Measurements from ENCODE around the gene KIF1B. TPM values are rescaled to one million over a fixed set of nuclear protein-coding genes. Genes with fewer than 3 reads are reported as not detected.
"Not testable (repeated sequence)": the region's sequence is repeated elsewhere in the genome, so short reads cannot be mapped to it uniquely, and the experiment has no call there.

KIF1B gene
- total and polyA plus RNA-seq, 2 donors = 5.5 to 6.9 TPM

DNA sequence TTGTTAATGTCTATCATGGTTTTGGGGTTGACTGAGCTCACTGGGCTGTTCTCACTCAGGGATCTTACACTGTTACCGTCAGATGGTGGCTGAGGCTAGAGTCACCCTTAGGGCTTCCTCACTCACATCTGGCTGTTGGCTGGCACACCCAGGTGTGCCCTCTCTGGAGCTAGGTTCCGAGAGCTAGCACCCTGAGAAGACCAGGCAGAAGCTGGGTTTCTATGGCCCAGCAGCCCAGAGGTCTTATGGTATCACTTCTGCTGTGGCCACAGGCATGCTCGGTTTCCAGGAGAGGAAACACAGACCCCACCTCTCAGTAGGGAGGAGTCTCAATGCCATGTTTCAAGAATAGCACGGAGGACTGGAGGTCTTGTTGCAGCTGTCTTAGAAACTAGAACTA is 20.7 kb upstream of the KIF1B start:
- H3K36me3 ChIP-seq (ENCODE audit: control insufficient read depth in 2 of 2, insufficient read depth in 2 of 2, low read length in 1 of 2) = no peaks in the 10 kb centered on the region
- DNase-seq (ENCODE audit: low read depth in 6 of 9, low spot score in 9 of 9) = no peak
- no peaks in the 10 kb centered on the region for H3K9me3 ChIP-seq (ENCODE audit: control insufficient read depth in 2 of 2, insufficient read depth in 1 of 2, low read length in 1 of 2)
- no peak overlapping the region for H3K27ac ChIP-seq (ENCODE audit: low read depth in 1 of 2, low read length in 1 of 2)
- 47% methylated on average over 4 of the region's 4 CpGs for WGBS
- H3K4me1 ChIP-seq (ENCODE audit: control insufficient read depth in 2 of 2, insufficient read depth in 2 of 2, low read length in 2 of 2) = no peaks in the 10 kb centered on the region
- H3K4me3 ChIP-seq (ENCODE audit: low read length in 2 of 2) = no peak overlapping the region
- H3K27me3 ChIP-seq (ENCODE audit: control insufficient read depth in 2 of 2, insufficient read depth in 1 of 2, low read length in 1 of 2) = no peaks in the 10 kb centered on the region

DNA sequence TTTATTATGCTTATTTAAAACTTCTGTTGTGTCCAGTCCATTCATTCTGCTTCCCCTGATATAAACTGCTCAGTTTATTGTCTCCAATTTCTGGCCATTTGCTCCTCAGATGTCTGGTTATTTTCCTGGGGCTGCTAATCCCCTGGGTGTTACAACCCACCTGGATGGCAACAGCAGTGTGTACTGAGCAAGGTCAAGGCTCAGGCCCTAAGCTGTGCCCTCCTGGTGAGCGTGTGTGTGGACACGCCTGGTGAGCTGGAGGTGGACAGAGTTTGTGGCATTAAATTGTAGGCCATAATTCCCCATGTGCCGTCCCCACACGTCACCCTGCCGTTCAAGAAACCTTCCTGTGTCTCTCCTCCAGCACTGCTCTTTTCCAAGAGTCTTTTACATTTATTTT is 18.1 kb upstream of the KIF1B start:
- Histone ChIP-seq H3K27me3 (ENCODE audit: control insufficient read depth in 2 of 2, insufficient read depth in 1 of 2, low read length in 1 of 2) (no peaks in the 10 kb centered on the region), H3K27ac (ENCODE audit: low read depth in 1 of 2, low read length in 1 of 2) (no peak overlapping the region), H3K9me3 (ENCODE audit: control insufficient read depth in 2 of 2, insufficient read depth in 1 of 2, low read length in 1 of 2) (no peaks in the 10 kb centered on the region), H3K4me1 (ENCODE audit: control insufficient read depth in 2 of 2, insufficient read depth in 2 of 2, low read length in 2 of 2) (no peaks in the 10 kb centered on the region), H3K36me3 (ENCODE audit: control insufficient read depth in 2 of 2, insufficient read depth in 2 of 2, low read length in 1 of 2) (no peaks in the 10 kb centered on the region), H3K4me3 (ENCODE audit: low read length in 2 of 2) (no peak overlapping the region)
- no peak for DNase-seq (ENCODE audit: low read depth in 6 of 9, low spot score in 9 of 9)
- 99% methylated on average over 5 of the region's 5 CpGs for WGBS

DNA sequence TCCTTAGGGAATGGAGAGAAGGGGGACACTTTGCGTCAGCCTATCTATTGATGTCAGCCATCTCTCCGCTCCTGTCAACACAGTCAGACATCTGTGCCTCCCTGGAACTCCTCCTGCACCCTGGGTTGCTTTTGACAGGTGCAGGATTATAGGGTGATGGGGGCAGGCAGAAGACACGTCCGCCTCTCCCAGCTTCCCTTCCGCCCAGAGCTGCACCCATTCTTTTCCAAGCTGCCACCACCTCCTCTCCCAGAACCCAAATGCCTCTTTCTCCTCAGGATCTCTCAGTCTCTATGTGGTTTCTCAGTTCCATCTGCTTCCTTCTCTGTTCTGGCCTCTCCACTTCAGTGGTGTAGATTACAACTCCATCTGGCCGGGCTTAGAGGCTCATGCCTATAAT is 17.1 kb upstream of the KIF1B start:
- 86% methylated on average over 6 of the region's 6 CpGs for WGBS
- DNase-seq (ENCODE audit: low read depth in 6 of 9, low spot score in 9 of 9) = no peak
- H3K36me3 ChIP-seq (ENCODE audit: control insufficient read depth in 2 of 2, insufficient read depth in 2 of 2, low read length in 1 of 2) = no peaks in the 10 kb centered on the region
- no peaks in the 10 kb centered on the region for H3K4me1 ChIP-seq (ENCODE audit: control insufficient read depth in 2 of 2, insufficient read depth in 2 of 2, low read length in 2 of 2)
- H3K27me3 ChIP-seq (ENCODE audit: control insufficient read depth in 2 of 2, insufficient read depth in 1 of 2, low read length in 1 of 2) = no peaks in the 10 kb centered on the region
- no peak overlapping the region for H3K27ac ChIP-seq (ENCODE audit: low read depth in 1 of 2, low read length in 1 of 2)
- no peaks in the 10 kb centered on the region for H3K9me3 ChIP-seq (ENCODE audit: control insufficient read depth in 2 of 2, insufficient read depth in 1 of 2, low read length in 1 of 2)
- H3K4me3 ChIP-seq (ENCODE audit: low read length in 2 of 2) = no peak overlapping the region

DNA sequence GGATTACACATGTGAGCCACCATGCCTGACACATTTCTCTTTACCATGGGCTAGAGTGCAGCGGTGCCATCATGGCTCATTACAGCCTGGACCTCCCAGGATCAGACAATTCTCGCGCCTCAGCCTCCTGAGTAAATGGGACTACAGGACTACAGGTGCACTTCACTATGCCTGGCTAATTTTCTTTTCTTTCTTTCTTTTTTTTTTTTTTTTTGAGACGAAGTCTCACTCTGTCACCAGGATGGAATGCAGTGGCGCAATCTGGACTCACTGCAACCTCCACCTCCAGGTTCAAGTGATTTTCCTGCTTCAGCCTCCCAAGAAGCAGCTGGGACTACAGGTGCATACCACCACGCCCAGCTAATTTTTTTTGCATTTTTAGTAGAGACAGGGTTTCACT is 14.8 kb upstream of the KIF1B start:
- Histone ChIP-seq H3K36me3 (ENCODE audit: control insufficient read depth in 2 of 2, insufficient read depth in 2 of 2, low read length in 1 of 2) (no peaks in the 10 kb centered on the region), H3K4me3 (ENCODE audit: low read length in 2 of 2) (no peak overlapping the region), H3K27ac (ENCODE audit: low read depth in 1 of 2, low read length in 1 of 2) (no peak overlapping the region), H3K27me3 (ENCODE audit: control insufficient read depth in 2 of 2, insufficient read depth in 1 of 2, low read length in 1 of 2) (no peaks in the 10 kb centered on the region), H3K9me3 (ENCODE audit: control insufficient read depth in 2 of 2, insufficient read depth in 1 of 2, low read length in 1 of 2) (no peaks in the 10 kb centered on the region), H3K4me1 (ENCODE audit: control insufficient read depth in 2 of 2, insufficient read depth in 2 of 2, low read length in 2 of 2) (no peaks in the 10 kb centered on the region)
- no peak for DNase-seq (ENCODE audit: low read depth in 6 of 9, low spot score in 9 of 9)
- WGBS = 94% methylated on average over 6 of the region's 6 CpGs

DNA sequence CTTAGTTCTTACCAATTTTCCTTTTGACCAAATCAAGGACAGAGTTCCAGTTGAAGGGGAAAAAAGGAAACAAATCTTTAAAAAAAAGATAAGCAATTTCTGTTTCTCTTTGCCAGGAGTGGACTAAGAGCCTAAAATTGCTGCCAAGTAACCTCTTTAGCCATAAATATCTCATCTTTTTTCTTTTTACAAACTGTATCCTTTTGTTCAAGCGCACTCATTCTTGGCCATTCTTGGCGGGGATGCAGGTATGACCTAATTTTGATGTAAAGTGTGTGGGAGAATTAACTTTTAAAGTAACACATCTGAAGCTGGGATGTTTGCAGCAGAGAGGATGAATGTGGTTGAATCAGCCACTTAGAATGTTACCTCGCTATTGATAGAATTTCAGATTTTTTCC is 13.4 kb upstream of the KIF1B start:
- no peaks in the 10 kb centered on the region for H3K9me3 ChIP-seq (ENCODE audit: control insufficient read depth in 2 of 2, insufficient read depth in 1 of 2, low read length in 1 of 2)
- WGBS = 92% methylated on average over 3 of the region's 3 CpGs
- no peaks in the 10 kb centered on the region for H3K4me1 ChIP-seq (ENCODE audit: control insufficient read depth in 2 of 2, insufficient read depth in 2 of 2, low read length in 2 of 2)
- no peak overlapping the region for H3K27ac ChIP-seq (ENCODE audit: low read depth in 1 of 2, low read length in 1 of 2)
- no peak for DNase-seq (ENCODE audit: low read depth in 6 of 9, low spot score in 9 of 9)
- H3K4me3 ChIP-seq (ENCODE audit: low read length in 2 of 2) = no peak overlapping the region
- no peaks in the 10 kb centered on the region for H3K36me3 ChIP-seq (ENCODE audit: control insufficient read depth in 2 of 2, insufficient read depth in 2 of 2, low read length in 1 of 2)
- no peaks in the 10 kb centered on the region for H3K27me3 ChIP-seq (ENCODE audit: control insufficient read depth in 2 of 2, insufficient read depth in 1 of 2, low read length in 1 of 2)

DNA sequence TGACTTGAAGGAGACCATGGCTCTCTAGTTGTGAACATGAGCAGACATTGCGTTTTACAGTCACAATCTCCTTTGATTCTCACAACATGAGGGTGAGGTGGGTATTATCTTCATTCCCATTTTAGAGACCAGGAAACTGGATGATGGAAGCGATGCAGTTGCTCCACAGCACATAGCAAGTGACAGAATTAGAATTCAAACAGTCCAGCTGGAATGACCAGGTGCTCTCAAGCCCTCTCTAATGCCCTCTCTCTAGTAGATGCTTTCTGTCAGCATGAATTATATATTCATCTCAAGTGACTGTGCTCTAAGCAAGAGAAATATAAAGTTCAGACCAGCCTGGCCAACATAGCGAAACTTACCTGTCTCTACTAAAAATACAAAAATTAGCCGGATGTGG is 9.8 kb upstream of the KIF1B start:
- DNase-seq (ENCODE audit: low read depth in 6 of 9, low spot score in 9 of 9) = no peak
- Histone ChIP-seq H3K4me1 (ENCODE audit: control insufficient read depth in 2 of 2, insufficient read depth in 2 of 2, low read length in 2 of 2) (no peaks in the 10 kb centered on the region), H3K27ac (ENCODE audit: low read depth in 1 of 2, low read length in 1 of 2) (no peak overlapping the region), H3K27me3 (ENCODE audit: control insufficient read depth in 2 of 2, insufficient read depth in 1 of 2, low read length in 1 of 2) (no peaks in the 10 kb centered on the region), H3K36me3 (ENCODE audit: control insufficient read depth in 2 of 2, insufficient read depth in 2 of 2, low read length in 1 of 2) (no peaks in the 10 kb centered on the region), H3K4me3 (ENCODE audit: low read length in 2 of 2) (no peak overlapping the region), H3K9me3 (ENCODE audit: control insufficient read depth in 2 of 2, insufficient read depth in 1 of 2, low read length in 1 of 2) (no peaks in the 10 kb centered on the region)
- 98% methylated on average over 4 of the region's 4 CpGs for WGBS

DNA sequence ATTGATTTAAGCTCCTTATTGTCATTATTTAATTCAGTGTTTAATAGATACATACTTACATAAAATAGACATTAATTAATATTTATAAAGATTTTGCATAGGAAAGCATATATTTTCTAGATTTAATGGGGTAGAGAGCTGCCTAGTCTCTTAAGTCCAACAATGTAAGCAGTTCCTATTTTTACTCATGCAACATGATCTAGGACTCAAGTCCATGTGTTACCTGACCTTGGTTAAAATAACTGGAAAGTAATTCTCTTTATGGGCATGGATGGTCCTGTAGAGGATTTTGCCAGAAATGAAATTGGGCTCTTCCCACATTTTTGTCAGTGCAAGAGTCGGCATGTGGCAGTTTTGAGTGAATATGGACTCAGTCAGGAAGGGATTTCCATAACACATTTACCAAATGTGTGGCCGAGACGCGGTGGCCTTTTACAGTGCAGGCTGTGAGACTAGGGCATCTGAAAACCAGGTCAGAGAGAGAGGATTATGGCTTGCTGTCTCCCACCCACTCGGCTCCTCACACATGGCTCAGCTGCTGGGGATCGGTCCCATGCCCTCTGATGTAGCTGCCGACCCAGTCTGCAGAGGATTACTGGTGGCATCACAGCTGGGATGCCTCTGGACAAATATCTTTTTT is 6.2 kb upstream of the KIF1B start:
- WGBS = 90% methylated on average over 7 of the region's 7 CpGs
- H3K27me3 ChIP-seq (ENCODE audit: control insufficient read depth in 2 of 2, insufficient read depth in 1 of 2, low read length in 1 of 2) = peaks cover 3 to 15% of the 10 kb centered on the region in 2 donors
- no peaks in the 10 kb centered on the region for H3K9me3 ChIP-seq (ENCODE audit: control insufficient read depth in 2 of 2, insufficient read depth in 1 of 2, low read length in 1 of 2)
- no peak for DNase-seq (ENCODE audit: low read depth in 6 of 9, low spot score in 9 of 9)
- no peak overlapping the region for H3K4me3 ChIP-seq (ENCODE audit: low read length in 2 of 2)
- H3K36me3 ChIP-seq (ENCODE audit: control insufficient read depth in 2 of 2, insufficient read depth in 2 of 2, low read length in 1 of 2) = no peaks in the 10 kb centered on the region
- H3K4me1 ChIP-seq (ENCODE audit: control insufficient read depth in 2 of 2, insufficient read depth in 2 of 2, low read length in 2 of 2) = no peaks in the 10 kb centered on the region
- H3K27ac ChIP-seq (ENCODE audit: low read depth in 1 of 2, low read length in 1 of 2) = no peak overlapping the region

DNA sequence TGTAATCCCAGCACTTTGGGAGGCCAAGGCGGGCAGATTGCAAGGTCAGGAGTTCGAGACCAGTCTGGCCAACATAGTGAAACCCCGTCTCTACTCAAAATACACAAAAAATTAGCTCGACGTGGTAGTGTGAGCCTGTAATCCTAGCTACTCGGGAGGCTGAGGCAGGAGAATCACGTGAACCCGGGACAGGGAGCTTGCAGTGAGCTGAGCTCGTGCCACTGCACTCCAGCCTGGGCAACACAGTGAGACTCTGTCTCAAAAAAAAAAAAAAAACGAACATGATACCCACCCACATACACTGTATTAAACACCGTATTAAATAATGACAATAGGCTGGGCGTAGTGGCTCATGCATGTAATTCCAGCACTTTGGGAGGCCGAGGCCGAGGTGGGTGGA is 5.2 kb upstream of the KIF1B start:
- WGBS = 96% methylated on average over 14 of the region's 14 CpGs
- H3K4me3 ChIP-seq (ENCODE audit: low read length in 2 of 2); H3K36me3 ChIP-seq (ENCODE audit: control insufficient read depth in 2 of 2, insufficient read depth in 2 of 2, low read length in 1 of 2); H3K9me3 ChIP-seq (ENCODE audit: control insufficient read depth in 2 of 2, insufficient read depth in 1 of 2, low read length in 1 of 2); H3K27ac ChIP-seq (ENCODE audit: low read depth in 1 of 2, low read length in 1 of 2); DNase-seq (ENCODE audit: low read depth in 6 of 9, low spot score in 9 of 9); H3K4me1 ChIP-seq (ENCODE audit: control insufficient read depth in 2 of 2, insufficient read depth in 2 of 2, low read length in 2 of 2): not testable (repeated sequence)
- peaks cover 6 to 25% of the 10 kb centered on the region in 2 donors for H3K27me3 ChIP-seq (ENCODE audit: control insufficient read depth in 2 of 2, insufficient read depth in 1 of 2, low read length in 1 of 2)

DNA sequence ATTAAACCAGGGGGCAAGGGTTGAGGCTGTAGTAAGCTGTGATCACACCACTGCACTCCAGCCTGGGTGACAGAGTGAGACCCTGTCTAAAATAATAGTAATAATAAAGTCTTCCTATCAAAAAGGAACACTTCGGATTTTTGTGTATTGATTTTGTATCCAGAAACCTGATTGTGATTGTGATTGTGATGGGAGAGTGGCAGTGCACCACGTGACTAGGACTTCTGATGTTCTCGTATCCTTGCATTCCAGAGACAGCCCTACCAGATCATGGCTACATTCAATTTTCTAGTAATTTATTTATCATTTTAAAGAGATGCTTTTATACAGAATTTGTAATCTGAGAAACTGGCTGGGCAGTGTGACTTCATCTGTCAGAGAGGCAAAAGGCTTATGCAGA is 2.6 kb upstream of the KIF1B start:
- H3K4me3 ChIP-seq (ENCODE audit: low read length in 2 of 2) = no peak overlapping the region
- DNase-seq (ENCODE audit: low read depth in 6 of 9, low spot score in 9 of 9) = no peak
- over 99% methylated on average over 3 of the region's 3 CpGs for WGBS

DNA sequence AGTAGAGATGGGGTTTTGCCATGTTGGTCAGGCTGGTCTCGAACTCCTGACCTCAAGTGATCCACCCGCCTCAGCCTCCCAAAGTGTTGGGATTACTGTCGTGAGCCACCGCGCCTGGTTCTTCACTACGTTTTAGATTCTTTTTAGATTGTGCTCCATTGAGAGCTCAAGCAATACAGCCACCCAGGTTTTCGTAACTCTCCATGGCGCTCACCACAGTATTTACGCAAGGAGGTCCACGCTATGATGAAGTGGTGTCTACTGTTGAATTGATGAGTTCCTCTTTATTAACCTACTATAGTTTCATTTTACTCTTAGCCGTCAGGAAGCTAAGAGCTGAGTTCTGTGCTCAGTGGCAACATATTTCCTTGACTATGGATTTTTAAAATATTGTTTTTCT is 1.8 kb upstream of the KIF1B start:
- Histone ChIP-seq H3K27ac (ENCODE audit: low read depth in 1 of 2, low read length in 1 of 2) (no peak overlapping the region), H3K9me3 (ENCODE audit: control insufficient read depth in 2 of 2, insufficient read depth in 1 of 2, low read length in 1 of 2) (no peaks in the 10 kb centered on the region), H3K4me1 (ENCODE audit: control insufficient read depth in 2 of 2, insufficient read depth in 2 of 2, low read length in 2 of 2) (peaks cover 9 to 15% of the 10 kb centered on the region in 2 donors), H3K36me3 (ENCODE audit: control insufficient read depth in 2 of 2, insufficient read depth in 2 of 2, low read length in 1 of 2) (no peaks in the 10 kb centered on the region), H3K4me3 (ENCODE audit: low read length in 2 of 2) (no peak overlapping the region), H3K27me3 (ENCODE audit: control insufficient read depth in 2 of 2, insufficient read depth in 1 of 2, low read length in 1 of 2) (peaks cover 6 to 36% of the 10 kb centered on the region in 2 donors)
- no peak for DNase-seq (ENCODE audit: low read depth in 6 of 9, low spot score in 9 of 9)
- WGBS = 88% methylated on average over 11 of the region's 11 CpGs

More for the DNA sequence above, 2.6 kb upstream of the KIF1B start:
- H3K27ac ChIP-seq (ENCODE audit: low read depth in 1 of 2, low read length in 1 of 2) = no peak overlapping the region
- H3K36me3 ChIP-seq (ENCODE audit: control insufficient read depth in 2 of 2, insufficient read depth in 2 of 2, low read length in 1 of 2) = no peaks in the 10 kb centered on the region
- peaks cover 6 to 36% of the 10 kb centered on the region in 2 donors for H3K27me3 ChIP-seq (ENCODE audit: control insufficient read depth in 2 of 2, insufficient read depth in 1 of 2, low read length in 1 of 2)
- H3K9me3 ChIP-seq (ENCODE audit: control insufficient read depth in 2 of 2, insufficient read depth in 1 of 2, low read length in 1 of 2) = no peaks in the 10 kb centered on the region
- peaks cover 9 to 15% of the 10 kb centered on the region in 2 donors for H3K4me1 ChIP-seq (ENCODE audit: control insufficient read depth in 2 of 2, insufficient read depth in 2 of 2, low read length in 2 of 2)

All from thymus (tissue), 11 donors.